Measurements from ENCODE around the gene CTIF.
A peak's percentile ranks its signal among the peaks of the same experiment; 100 is the strongest.

The CTIF gene

GRCh38 chr18:48794251-48794970 is 255.6 kb downstream of the CTIF start:
- no peak for TF ChIP-seq CTCF (IDR thresholded peaks at IDR 0.05; ENCODE audit: low read depth, low read length)
- Histone ChIP-seq H3K4me3 (ENCODE audit: low read depth, low read length) (no peak overlapping the region), H3K36me3 (no peaks in the 10 kb centered on the region), H3K9me3 (no peaks in the 10 kb centered on the region), H3K27me3 (no peaks in the 10 kb centered on the region), H3K4me1 (no peaks in the 10 kb centered on the region; the same call in 1 of the 2 replicates)
- DNase-seq = no peak

GRCh38 chr18:48795696-48796095 is 256.9 kb downstream of the CTIF start:
- no peak for DNase-seq
- no peak for TF ChIP-seq CTCF (IDR thresholded peaks at IDR 0.05; ENCODE audit: low read depth, low read length)
- no peaks in the 10 kb centered on the region for H3K9me3 ChIP-seq
- H3K4me1 ChIP-seq = no peaks in the 10 kb centered on the region; the same call in 1 of the 2 replicates
- H3K4me3 ChIP-seq (ENCODE audit: low read depth, low read length) = no peak overlapping the region
- no peaks in the 10 kb centered on the region for H3K27me3 ChIP-seq
- H3K36me3 ChIP-seq = no peaks in the 10 kb centered on the region

- no peak for TF ChIP-seq CTCF (IDR thresholded peaks at IDR 0.05; ENCODE audit: low read depth, low read length)
- H3K9me3 ChIP-seq = no peaks in the 10 kb centered on the region
- no peaks in the 10 kb centered on the region for H3K27me3 ChIP-seq
- H3K4me1 ChIP-seq = no peaks in the 10 kb centered on the region; the same call in 1 of the 2 replicates
- no peaks in the 10 kb centered on the region for H3K36me3 ChIP-seq
- no peak for DNase-seq
- no peak overlapping the region for H3K4me3 ChIP-seq (ENCODE audit: low read depth, low read length)
Observed at GRCh38 chr18:48796491-48797205, 257.8 kb downstream of the CTIF start.

- Histone ChIP-seq H3K27me3 (no peaks in the 10 kb centered on the region), H3K36me3 (no peaks in the 10 kb centered on the region), H3K4me1 (no peaks in the 10 kb centered on the region; the same call in 1 of the 2 replicates), H3K4me3 (ENCODE audit: low read depth, low read length) (no peak overlapping the region), H3K9me3 (no peaks in the 10 kb centered on the region)
- TF ChIP-seq CTCF (IDR thresholded peaks at IDR 0.05; ENCODE audit: low read depth, low read length) = no peak
- DNase-seq = peak; percentile 28
Observed at GRCh38 chr18:48797841-48798255, 259.0 kb downstream of the CTIF start.

GRCh38 chr18:48798334-48799245 is 259.8 kb downstream of the CTIF start:
- Histone ChIP-seq H3K4me1 (no peaks in the 10 kb centered on the region; the same call in 1 of the 2 replicates), H3K4me3 (ENCODE audit: low read depth, low read length) (no peak overlapping the region), H3K36me3 (no peaks in the 10 kb centered on the region), H3K9me3 (no peaks in the 10 kb centered on the region), H3K27me3 (no peaks in the 10 kb centered on the region)
- no peak for TF ChIP-seq CTCF (IDR thresholded peaks at IDR 0.05; ENCODE audit: low read depth, low read length)
- DNase-seq = no peak

All from BE2C (cell line).